SJSA1 (cell line): Measurements from ENCODE around the gene CALHM2. TPM values are rescaled to one million over a fixed set of nuclear protein-coding genes. Genes with fewer than 3 reads are reported as not detected.

Experiments used
- DNase-seq, 2 experiments: peaks; one replicate each; pipeline ENCODE4 v3.0.0-alpha.2; 2015 to 2020; ENCODE audit warnings: low spot score in 2 of 2, low read depth in 1 of 2
- H3K27ac ChIP-seq: fragments of 250-450 bp; sonication (Bioruptor Pico); 2 replicates; pipeline ENCODE4 v1.5.1; 2020; ENCODE audit warnings: mild to moderate bottlenecking, moderate library complexity
- H3K27me3 ChIP-seq: fragments of 250-450 bp; sonication (Bioruptor Pico); replicated peaks from 2 replicates; pipeline ENCODE4 v1.5.1; 2020; ENCODE audit warnings: mild to moderate bottlenecking, moderate library complexity
- H3K36me3 ChIP-seq: fragments of 250-450 bp; sonication (Bioruptor Pico); 2 replicates; pipeline ENCODE4 v1.5.1; 2020; ENCODE audit warnings: mild to moderate bottlenecking
- H3K4me1 ChIP-seq: fragments of 250-450 bp; sonication (Bioruptor Pico); replicated peaks from 2 replicates; pipeline ENCODE4 v1.6.1; 2021; ENCODE audit warnings: mild to moderate bottlenecking
- H3K4me3 ChIP-seq: fragments of 250-450 bp; sonication (Bioruptor Pico); 2 replicates; pipeline ENCODE4 v1.5.1; 2020; ENCODE audit warnings: mild to moderate bottlenecking
- H3K9me3 ChIP-seq: fragments of 250-450 bp; sonication (Bioruptor Pico); replicated peaks from 2 replicates; pipeline ENCODE4 v1.5.1; 2020; ENCODE audit warnings: mild to moderate bottlenecking
- total RNA-seq: library from RNA; depleted of rRNA; stranded (reverse); fragments of >200 nt; shearing (Covaris generic); gene quantifications from 2 replicates; pipeline ENCODE4 v1.2.3, GENCODE V29; 2014

The CALHM2 gene
- total RNA-seq, 1 experiment from 2014 or later: not detected

GRCh38 chr10:103467406-103467805 lies 15.2 kb upstream of the CALHM2 start:
- H3K9me3 ChIP-seq: no peaks in the 10 kb centered on the region
- DNase-seq: no peak
- H3K27me3 ChIP-seq: no peaks in the 10 kb centered on the region
- H3K4me1 ChIP-seq: peaks cover 13% of the 10 kb centered on the region
- H3K27ac ChIP-seq: no peak overlapping the region
- no peak overlapping the region for H3K4me3 ChIP-seq
- H3K36me3 ChIP-seq: no peaks in the 10 kb centered on the region

GRCh38 chr10:103466734-103467133 lies 14.6 kb upstream of the CALHM2 start:
- no peak overlapping the region for H3K4me3 ChIP-seq
- H3K27me3 ChIP-seq: no peaks in the 10 kb centered on the region
- DNase-seq: peak in 1 of 2 experiments; percentile 16
- H3K9me3 ChIP-seq: no peaks in the 10 kb centered on the region
- H3K36me3 ChIP-seq: no peaks in the 10 kb centered on the region
- peaks cover 11% of the 10 kb centered on the region for H3K4me1 ChIP-seq
- no peak overlapping the region for H3K27ac ChIP-seq

- Histone ChIP-seq H3K4me1 (peaks cover 7% of the 10 kb centered on the region), H3K9me3 (no peaks in the 10 kb centered on the region), H3K27ac (no peak overlapping the region), H3K4me3 (no peak overlapping the region), H3K36me3 (no peaks in the 10 kb centered on the region), H3K27me3 (no peaks in the 10 kb centered on the region)
- no peak for DNase-seq
Measured at GRCh38 chr10:103465411-103466179, 13.4 kb upstream of the CALHM2 start.

- H3K4me1 ChIP-seq: peaks cover 7% of the 10 kb centered on the region
- H3K27ac ChIP-seq: no peak overlapping the region
- no peaks in the 10 kb centered on the region for H3K9me3 ChIP-seq
- no peaks in the 10 kb centered on the region for H3K27me3 ChIP-seq
- H3K4me3 ChIP-seq: no peak overlapping the region
- no peak for DNase-seq
- H3K36me3 ChIP-seq: no peaks in the 10 kb centered on the region
Measured at GRCh38 chr10:103463499-103463898, 11.3 kb upstream of the CALHM2 start.

- Histone ChIP-seq H3K27me3 (no peaks in the 10 kb centered on the region), H3K4me3 (no peak overlapping the region), H3K9me3 (no peaks in the 10 kb centered on the region), H3K27ac (no peak overlapping the region), H3K36me3 (no peaks in the 10 kb centered on the region), H3K4me1 (no peaks in the 10 kb centered on the region)
- DNase-seq: no peak
Measured at GRCh38 chr10:103459615-103460014, 7.4 kb upstream of the CALHM2 start.

GRCh38 chr10:103458720-103459119 lies 6.5 kb upstream of the CALHM2 start, which contains the start of gene CALHM1:
Gene CALHM1 (minus strand): TSS chr10:103458900. CDS start chr10:103458751, 149 bp downstream.
- no peaks in the 10 kb centered on the region for H3K4me1 ChIP-seq
- no peaks in the 10 kb centered on the region for H3K36me3 ChIP-seq
- H3K27me3 ChIP-seq: no peaks in the 10 kb centered on the region
- no peak within 1 kb of the TSS for H3K27ac ChIP-seq
- H3K4me3 ChIP-seq: no peak within 1 kb of the TSS
- H3K9me3 ChIP-seq: no peaks in the 10 kb centered on the region
- DNase-seq: no peak

GRCh38 chr10:103457896-103458583 lies 5.9 kb upstream of the CALHM2 start:
- Histone ChIP-seq H3K9me3 (no peaks in the 10 kb centered on the region), H3K27ac (no peak overlapping the region), H3K4me3 (no peak overlapping the region), H3K4me1 (no peaks in the 10 kb centered on the region), H3K36me3 (no peaks in the 10 kb centered on the region), H3K27me3 (no peaks in the 10 kb centered on the region)
- DNase-seq: no peak

- Histone ChIP-seq H3K4me1 (no peaks in the 10 kb centered on the region; the same call in 1 of the 2 replicates), H3K27me3 (no peaks in the 10 kb centered on the region), H3K4me3 (no peak overlapping the region), H3K27ac (no peak overlapping the region), H3K9me3 (no peaks in the 10 kb centered on the region), H3K36me3 (no peaks in the 10 kb centered on the region)
- DNase-seq: no peak
Measured at GRCh38 chr10:103457176-103457712, 5.1 kb upstream of the CALHM2 start.

- Histone ChIP-seq H3K4me1 (no peaks in the 10 kb centered on the region; the same call in 1 of the 2 replicates), H3K36me3 (no peaks in the 10 kb centered on the region), H3K9me3 (no peaks in the 10 kb centered on the region), H3K27ac (no peak overlapping the region), H3K4me3 (no peak overlapping the region), H3K27me3 (no peaks in the 10 kb centered on the region)
- no peak for DNase-seq
Measured at GRCh38 chr10:103456074-103456660, 4.0 kb upstream of the CALHM2 start.

- DNase-seq: no peak
- H3K4me3 ChIP-seq: no peak overlapping the region
- no peaks in the 10 kb centered on the region; the same call in 1 of the 2 replicates for H3K4me1 ChIP-seq
- no peaks in the 10 kb centered on the region for H3K9me3 ChIP-seq
- H3K27ac ChIP-seq: no peak overlapping the region
- no peaks in the 10 kb centered on the region for H3K36me3 ChIP-seq
- H3K27me3 ChIP-seq: no peaks in the 10 kb centered on the region
Measured at GRCh38 chr10:103455235-103455634, 3.1 kb upstream of the CALHM2 start.

GRCh38 chr10:103454026-103454425 lies 1.9 kb upstream of the CALHM2 start:
- Histone ChIP-seq H3K27me3 (no peaks in the 10 kb centered on the region), H3K9me3 (no peaks in the 10 kb centered on the region), H3K4me3 (no peak overlapping the region), H3K27ac (no peak overlapping the region), H3K36me3 (no peaks in the 10 kb centered on the region; the same call in 1 of the 2 replicates), H3K4me1 (no peaks in the 10 kb centered on the region; the same call in 1 of the 2 replicates)
- no peak for DNase-seq

GRCh38 chr10:103452506-103453230 lies 498 bp upstream of the CALHM2 start:
- no peak overlapping the region for H3K27ac ChIP-seq
- H3K27me3 ChIP-seq: no peaks in the 10 kb centered on the region
- no peak for DNase-seq
- H3K4me1 ChIP-seq: no peaks in the 10 kb centered on the region; the same call in 1 of the 2 replicates
- peaks cover 1% of the 10 kb centered on the region; the same call in 1 of the 2 replicates for H3K36me3 ChIP-seq
- no peak overlapping the region for H3K4me3 ChIP-seq
- no peaks in the 10 kb centered on the region for H3K9me3 ChIP-seq

- peaks cover 10% of the 10 kb centered on the region for H3K36me3 ChIP-seq
- H3K4me1 ChIP-seq: no peaks in the 10 kb centered on the region; the same call in 1 of the 2 replicates
- H3K4me3 ChIP-seq: no peak overlapping the region
- no peak overlapping the region for H3K27ac ChIP-seq
- H3K27me3 ChIP-seq: no peaks in the 10 kb centered on the region
- no peaks in the 10 kb centered on the region for H3K9me3 ChIP-seq
- DNase-seq: no peak
Measured at GRCh38 chr10:103451091-103451813, 918 bp downstream of the CALHM2 start.
